ENCODE data around the gene FAM149B1. TPM values are rescaled to one million over a fixed set of nuclear protein-coding genes. Genes with fewer than 3 reads are reported as not detected.

Gene FAM149B1
- total RNA-seq, 2 experiments from 2014 or later, result 13.3 to 13.7 TPM

GRCh38 chr10:73156054-73156453, 11.9 kb upstream of the FAM149B1 start:
- H3K36me3 Mint-ChIP-seq (ENCODE audit: low read depth), result peaks cover 28% of the 10 kb centered on the region
- intact Hi-C loops (cut with micrococcal nuclease), result no loop called here
- no peak overlapping the region for H3K4me3 Mint-ChIP-seq
- H3K9me3 Mint-ChIP-seq, result no peaks in the 10 kb centered on the region
- H3K27ac Mint-ChIP-seq, result no peak overlapping the region
- no peaks in the 10 kb centered on the region for H3K27me3 Mint-ChIP-seq (ENCODE audit: low read depth)
- DNase-seq, result no peak
- peaks cover 11% of the 10 kb centered on the region for H3K4me1 Mint-ChIP-seq (ENCODE audit: low read depth)
- CTCF ChIA-PET, result interaction anchor here (0.6 to 0.8 kb wide), 2 partner anchors 17 to 416 kb away, joined by 3 read pairs; no protein-coding TSS in a partner anchor

DNA sequence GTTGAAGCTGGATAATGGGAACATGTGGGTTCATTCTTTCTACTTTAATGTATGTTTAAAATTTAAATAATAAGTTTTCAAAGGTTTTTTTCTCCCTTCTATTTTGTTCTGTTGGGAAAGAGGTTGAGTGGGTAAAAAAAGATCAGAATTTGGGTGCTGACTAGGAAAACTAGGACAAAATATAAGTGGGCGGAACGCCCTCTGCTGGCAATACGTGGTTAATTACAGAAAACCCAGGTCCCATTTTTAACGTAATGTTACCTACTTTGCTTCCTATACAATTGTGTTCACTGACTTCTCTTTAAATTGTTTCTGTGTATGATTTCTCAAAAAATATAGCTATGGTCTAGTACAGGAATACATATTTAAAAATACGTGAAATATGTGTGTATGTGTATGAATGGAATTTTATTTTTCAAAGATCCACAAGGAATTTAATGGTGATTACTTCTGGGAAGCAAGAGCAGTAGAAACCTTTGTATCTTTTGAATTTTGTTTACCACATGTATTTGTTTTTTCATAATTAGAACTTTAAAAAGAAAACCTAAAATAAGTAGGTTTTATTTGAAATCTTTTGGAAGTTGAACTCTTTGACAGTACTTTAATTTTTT, 8.8 kb upstream of the FAM149B1 start:
- Mint-ChIP-seq H3K27ac (no peak overlapping the region), H3K27me3 (ENCODE audit: low read depth) (no peaks in the 10 kb centered on the region), H3K36me3 (ENCODE audit: low read depth) (peaks cover 14% of the 10 kb centered on the region), H3K9me3 (no peaks in the 10 kb centered on the region), H3K4me1 (ENCODE audit: low read depth) (peaks cover 34% of the 10 kb centered on the region), H3K4me3 (no peak overlapping the region)
- DNase-seq, result peak; percentile 79
- CTCF ChIA-PET, result interaction anchor here (0.6 to 2.0 kb wide), 16 partner anchors 10 to 114 kb away, joined by 3 to 10 read pairs (median 3); no protein-coding TSS in a partner anchor
- intact Hi-C loops (cut with micrococcal nuclease), result loop anchor here (1.0 kb wide), 2 partner anchors 63 to 795 kb away; partner anchors contain the start of gene P4HA1

DNA sequence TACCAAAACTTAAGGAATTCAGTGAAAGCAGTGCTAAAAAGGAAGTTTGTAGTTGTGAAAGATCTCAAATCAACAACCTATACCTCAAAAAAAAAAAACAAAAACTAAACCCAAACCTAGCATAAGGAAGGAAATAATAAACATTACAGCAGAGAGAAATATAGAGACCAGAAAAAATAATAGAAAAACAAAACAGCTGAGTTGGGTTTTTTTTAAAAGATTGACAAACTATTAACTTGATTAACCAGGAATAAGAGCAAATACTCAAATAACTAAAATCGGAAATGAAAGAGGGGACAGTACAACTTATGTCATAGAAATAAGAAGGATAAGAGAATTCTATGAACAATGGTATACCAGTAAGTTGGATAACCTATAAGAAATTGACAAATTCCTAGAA, 6.8 kb upstream of the FAM149B1 start:
- Mint-ChIP-seq H3K36me3 (ENCODE audit: low read depth) (peaks cover 15% of the 10 kb centered on the region), H3K27me3 (ENCODE audit: low read depth) (no peaks in the 10 kb centered on the region), H3K4me1 (ENCODE audit: low read depth) (peaks cover 44% of the 10 kb centered on the region), H3K4me3 (no peak overlapping the region), H3K27ac (peak overlapping the region; percentile 37), H3K9me3 (no peaks in the 10 kb centered on the region)
- CTCF ChIA-PET, result no interaction called here
- DNase-seq, result no peak
- intact Hi-C loops (cut with micrococcal nuclease), result loop anchor here (10.0 kb wide), 2 partner anchors 464 to 466 kb away; partner anchors contain the start of gene MCU

- Mint-ChIP-seq H3K4me3 (no peak overlapping the region), H3K9me3 (no peaks in the 10 kb centered on the region), H3K36me3 (ENCODE audit: low read depth) (peaks cover 11% of the 10 kb centered on the region), H3K27me3 (ENCODE audit: low read depth) (no peaks in the 10 kb centered on the region), H3K27ac (no peak overlapping the region), H3K4me1 (ENCODE audit: low read depth) (peaks cover 50% of the 10 kb centered on the region)
- DNase-seq, result no peak
- intact Hi-C loops (cut with micrococcal nuclease), result loop anchor here (10.0 kb wide), 2 partner anchors 463 to 467 kb away; partner anchors contain the start of gene MCU
- CTCF ChIA-PET, result no interaction called here
These were observed 6.3 kb upstream of the FAM149B1 start for GRCh38 chr10:73161662-73162061.

DNA sequence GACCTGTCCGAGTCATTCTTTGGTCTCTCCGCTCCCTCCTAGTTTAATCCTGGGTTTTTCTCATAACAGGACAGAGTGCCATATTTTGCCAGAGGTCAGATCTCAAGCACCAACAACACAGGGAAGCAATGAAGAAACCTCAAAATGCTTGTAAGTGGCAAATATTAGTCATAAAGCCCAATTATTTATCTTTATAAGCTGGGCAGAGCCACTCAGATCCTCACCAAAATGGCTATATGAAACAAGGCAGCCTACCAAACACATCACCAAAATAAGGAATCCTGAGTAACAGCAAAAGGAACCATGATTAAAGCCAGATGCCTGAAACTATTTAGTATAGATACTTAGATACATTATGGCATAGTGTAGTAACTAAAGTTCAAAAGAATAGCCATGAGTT, 4.8 kb upstream of the FAM149B1 start:
- Mint-ChIP-seq H3K36me3 (ENCODE audit: low read depth) (peaks cover 15% of the 10 kb centered on the region), H3K9me3 (no peaks in the 10 kb centered on the region), H3K4me3 (no peak overlapping the region), H3K4me1 (ENCODE audit: low read depth) (peaks cover 58% of the 10 kb centered on the region), H3K27ac (peak overlapping the region; percentile 54), H3K27me3 (ENCODE audit: low read depth) (no peaks in the 10 kb centered on the region)
- CTCF ChIA-PET, result no interaction called here
- DNase-seq, result no peak
- intact Hi-C loops (cut with micrococcal nuclease), result loop anchor here (10.0 kb wide), 2 partner anchors 462 to 468 kb away; partner anchors contain the start of gene MCU

GRCh38 chr10:73166972-73167371, 947 bp upstream of the FAM149B1 start:
- Mint-ChIP-seq H3K9me3 (no peaks in the 10 kb centered on the region), H3K27ac (peak overlapping the region; percentile 100), H3K4me3 (peak overlapping the region; percentile 100), H3K4me1 (ENCODE audit: low read depth) (peaks cover 43% of the 10 kb centered on the region), H3K27me3 (ENCODE audit: low read depth) (no peaks in the 10 kb centered on the region), H3K36me3 (ENCODE audit: low read depth) (peaks cover 11% of the 10 kb centered on the region)
- CTCF ChIA-PET, result no interaction called here
- DNase-seq, result no peak
- intact Hi-C loops (cut with micrococcal nuclease), result loop anchor here (5.0 to 10.0 kb wide), 4 partner anchors 55 to 810 kb away; partner anchors contain the start of genes MCU and NUDT13

DNA sequence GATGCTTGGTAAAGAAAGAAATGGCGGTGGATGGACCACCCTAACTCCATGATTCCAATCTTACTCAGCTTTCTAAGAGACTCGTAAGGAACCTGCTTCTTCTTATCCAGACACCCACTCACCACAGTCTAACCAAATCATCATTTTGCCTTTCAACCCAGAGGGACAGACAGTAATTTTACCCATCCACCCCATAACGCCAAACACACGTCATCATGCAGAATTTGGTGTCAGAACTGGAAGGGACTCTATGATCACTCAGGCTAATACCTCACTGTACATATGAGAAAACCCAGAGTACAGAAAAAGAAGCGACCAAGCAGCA, 499 bp upstream of the FAM149B1 start:
- H3K27me3 Mint-ChIP-seq (ENCODE audit: low read depth), result no peaks in the 10 kb centered on the region
- DNase-seq, result peak; percentile 52
- CTCF ChIA-PET, result no interaction called here
- intact Hi-C loops (cut with micrococcal nuclease), result loop anchor here (5.0 to 10.0 kb wide), 4 partner anchors 55 to 810 kb away; partner anchors contain the start of genes MCU and NUDT13
- H3K4me1 Mint-ChIP-seq (ENCODE audit: low read depth), result peaks cover 40% of the 10 kb centered on the region
- H3K4me3 Mint-ChIP-seq, result peak overlapping the region; percentile 100
- peak overlapping the region; percentile 100 for H3K27ac Mint-ChIP-seq
- no peaks in the 10 kb centered on the region for H3K9me3 Mint-ChIP-seq
- H3K36me3 Mint-ChIP-seq (ENCODE audit: low read depth), result peaks cover 11% of the 10 kb centered on the region

DNA sequence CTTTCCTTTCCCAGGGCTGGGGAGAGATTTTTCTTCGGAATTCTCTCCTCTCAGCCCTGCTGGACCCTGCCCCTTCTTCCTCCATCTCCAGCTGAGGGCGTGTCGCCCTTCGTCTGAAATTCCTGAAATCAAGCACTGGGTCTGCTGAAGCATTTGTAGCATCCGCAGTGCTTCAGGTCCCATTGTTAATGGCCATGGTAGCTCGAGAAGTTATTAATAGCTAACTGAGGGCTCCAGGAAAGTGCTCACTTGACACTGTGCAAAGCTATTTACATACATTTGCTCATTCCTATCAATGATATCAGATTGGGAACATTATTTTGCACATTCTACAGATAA, 515 bp downstream of the FAM149B1 start:
- peaks cover 9% of the 10 kb centered on the region for H3K36me3 Mint-ChIP-seq (ENCODE audit: low read depth)

DNA sequence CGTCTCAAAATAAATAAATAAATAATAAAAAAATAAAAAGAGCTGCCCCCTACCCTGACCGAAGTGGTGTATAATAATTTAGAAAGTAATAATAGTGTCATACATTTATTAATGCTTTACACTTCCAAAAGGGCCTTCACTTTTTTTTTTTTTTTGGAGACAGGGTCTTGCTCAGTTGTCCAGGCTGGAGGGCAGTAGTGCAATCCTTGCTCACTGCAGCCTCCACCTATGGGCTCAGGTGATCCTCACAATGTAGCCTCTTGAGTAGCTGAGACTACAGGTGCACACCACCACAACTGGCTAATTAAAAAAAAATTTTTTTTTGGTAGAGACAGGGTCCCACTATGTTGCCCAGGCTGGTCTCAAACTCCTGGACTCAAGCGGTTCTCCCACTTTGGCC, 1.4 kb downstream of the FAM149B1 start:
- CTCF ChIA-PET, result interaction anchor here (0.5 to 1.9 kb wide), 4 partner anchors 19 to 765 kb away, joined by 4 to 6 read pairs (median 6); no protein-coding TSS in a partner anchor
- intact Hi-C loops (cut with micrococcal nuclease), result loop anchor here (5.0 to 10.0 kb wide), 4 partner anchors 57 to 812 kb away; partner anchors contain the start of genes MCU and NUDT13
- no peaks in the 10 kb centered on the region for H3K27me3 Mint-ChIP-seq (ENCODE audit: low read depth)
- H3K36me3 Mint-ChIP-seq (ENCODE audit: low read depth), result peaks cover 9% of the 10 kb centered on the region
- DNase-seq, result no peak
- H3K4me1 Mint-ChIP-seq (ENCODE audit: low read depth), result peaks cover 29% of the 10 kb centered on the region
- no peaks in the 10 kb centered on the region for H3K9me3 Mint-ChIP-seq
- H3K27ac Mint-ChIP-seq, result no peak overlapping the region
- no peak overlapping the region for H3K4me3 Mint-ChIP-seq

More for the DNA sequence above, 515 bp downstream of the FAM149B1 start:
- Mint-ChIP-seq H3K9me3 (no peaks in the 10 kb centered on the region), H3K27ac (peak overlapping the region; percentile 100), H3K27me3 (ENCODE audit: low read depth) (no peaks in the 10 kb centered on the region), H3K4me1 (ENCODE audit: low read depth) (peaks cover 35% of the 10 kb centered on the region), H3K4me3 (peak overlapping the region; percentile 100)
- no peak for DNase-seq
- CTCF ChIA-PET, result interaction anchor here (1.9 kb wide), 1 partner anchor 69 kb away, joined by 6 read pairs; no protein-coding TSS in a partner anchor
- intact Hi-C loops (cut with micrococcal nuclease), result loop anchor here (1.0 to 10.0 kb wide), 7 partner anchors 56 to 811 kb away; partner anchors contain the start of genes DNAJC9, MCU, NUDT13 and PPP3CB

DNA sequence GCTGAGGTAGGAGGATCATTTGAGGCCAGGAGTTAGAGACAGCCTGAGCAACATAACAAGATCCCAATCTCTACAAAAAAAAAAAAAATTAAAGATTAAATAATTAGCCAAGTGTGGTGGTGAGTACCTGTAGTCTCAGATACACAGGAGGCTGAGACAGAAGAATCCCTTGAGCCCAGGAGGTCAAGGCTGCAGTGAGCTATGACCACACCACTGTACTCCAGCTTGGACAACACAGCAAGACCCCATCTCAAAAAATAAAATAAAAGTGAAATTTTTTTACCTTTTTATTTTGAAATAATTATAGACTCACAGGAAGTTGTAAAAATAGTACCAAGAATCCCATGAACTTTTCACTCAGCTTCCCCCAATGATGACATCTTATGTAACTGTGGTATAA, 4.9 kb downstream of the FAM149B1 start:
- Mint-ChIP-seq H3K36me3 (ENCODE audit: low read depth) (peaks cover 7% of the 10 kb centered on the region), H3K9me3 (no peaks in the 10 kb centered on the region), H3K27ac (no peak overlapping the region), H3K27me3 (ENCODE audit: low read depth) (no peaks in the 10 kb centered on the region), H3K4me3 (no peak overlapping the region), H3K4me1 (ENCODE audit: low read depth) (peaks cover 6% of the 10 kb centered on the region)
- CTCF ChIA-PET, result interaction anchor here (0.6 kb wide), 2 partner anchors 71 to 520 kb away, joined by 3 to 4 read pairs; no protein-coding TSS in a partner anchor
- no peak for DNase-seq
- intact Hi-C loops (cut with micrococcal nuclease), result no loop called here

DNA sequence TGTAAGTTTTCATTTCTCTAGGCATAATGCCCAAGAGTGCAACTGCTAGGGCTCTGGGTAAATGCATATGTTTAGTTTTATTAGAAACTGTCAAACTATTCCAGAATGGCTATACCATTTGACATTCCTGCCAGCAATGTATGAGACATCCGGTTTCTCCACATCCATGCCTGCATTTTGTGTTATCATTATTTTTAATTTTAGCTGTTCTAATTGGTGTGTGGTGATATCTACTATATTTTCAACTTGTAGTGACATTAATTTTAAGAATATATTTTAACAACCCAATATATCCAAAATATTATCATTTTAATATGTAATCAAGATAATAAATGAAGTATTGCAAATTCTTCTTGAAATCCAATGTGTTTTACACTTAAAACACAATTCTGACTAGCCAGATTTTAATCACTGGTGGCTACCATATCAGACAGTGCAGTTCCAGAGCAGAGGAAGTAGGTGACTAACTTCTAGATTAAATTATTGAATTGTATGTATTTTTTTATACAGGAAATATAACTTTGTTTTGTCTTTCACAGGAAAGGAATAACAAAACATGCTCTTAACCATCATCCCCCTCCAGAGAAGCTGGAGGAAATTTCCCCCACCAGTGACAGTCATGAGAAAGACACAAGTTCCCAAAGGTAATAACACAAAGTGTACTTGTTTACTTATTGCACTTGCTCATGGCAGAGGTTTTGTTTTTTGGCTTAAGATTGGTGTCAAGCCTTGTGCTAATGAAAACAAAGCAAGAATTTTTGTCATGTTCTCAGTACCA, 6.4 kb downstream of the FAM149B1 start:
- Mint-ChIP-seq H3K27me3 (ENCODE audit: low read depth) (no peaks in the 10 kb centered on the region), H3K36me3 (ENCODE audit: low read depth) (peaks cover 6% of the 10 kb centered on the region), H3K4me3 (no peak overlapping the region), H3K9me3 (no peaks in the 10 kb centered on the region), H3K27ac (no peak overlapping the region), H3K4me1 (ENCODE audit: low read depth) (peaks cover under 1% of the 10 kb centered on the region)
- CTCF ChIA-PET, result interaction anchor here (0.6 kb wide), 1 partner anchor 316 kb away, joined by 4 read pairs; no protein-coding TSS in a partner anchor
- intact Hi-C loops (cut with micrococcal nuclease), result no loop called here
- no peak for DNase-seq

DNA sequence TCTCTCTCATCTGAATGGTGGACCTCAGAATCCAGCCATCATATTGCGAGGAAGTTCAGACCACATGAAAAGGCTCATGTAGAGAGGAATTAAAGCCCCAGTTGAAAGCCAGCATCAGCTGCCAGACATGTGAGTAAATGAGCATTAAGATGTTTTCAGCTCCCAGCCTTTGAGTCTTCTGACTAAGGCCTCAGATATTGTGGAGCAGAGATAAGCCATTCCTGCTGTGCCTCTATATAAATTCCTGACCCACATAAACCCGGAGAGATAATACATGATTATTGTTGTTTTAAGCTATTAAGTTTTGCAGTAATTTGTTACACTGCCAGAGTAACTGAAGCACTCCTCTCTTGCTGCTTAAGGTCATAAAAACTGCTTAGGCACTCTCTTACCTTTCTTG, 14.6 kb downstream of the FAM149B1 start:
- CTCF ChIA-PET, result no interaction called here
- intact Hi-C loops (cut with micrococcal nuclease), result no loop called here

More for the DNA sequence above, 14.6 kb downstream of the FAM149B1 start:
- Mint-ChIP-seq H3K36me3 (ENCODE audit: low read depth) (peaks cover 23% of the 10 kb centered on the region), H3K4me3 (no peak overlapping the region), H3K27ac (no peak overlapping the region), H3K27me3 (ENCODE audit: low read depth) (no peaks in the 10 kb centered on the region), H3K4me1 (ENCODE audit: low read depth) (no peaks in the 10 kb centered on the region), H3K9me3 (no peaks in the 10 kb centered on the region)
- DNase-seq, result no peak
